Lung (tissue), 12 donors: ENCODE data around the gene KLHL17. TPM values are rescaled to one million over a fixed set of nuclear protein-coding genes. Genes with fewer than 3 reads are reported as not detected.

ENCODE experiments used
- ATAC-seq: fragments of 200-7000 bp; cut with Tn5 transposase; one replicate; pipeline ENCODE4 v1.9.1; 2020; ENCODE audit warnings: moderate number of reproducible peaks; ENCODE audit not compliant: insufficient read depth, low FRiP score
- DNase-seq, 3 donors: peaks; one replicate each; pipeline ENCODE4 v3.0.0-alpha.2; 2013 to 2017
- H3K27ac ChIP-seq, 2 donors: one replicate each; pipeline ENCODE4 v1.5.1; 2013; ENCODE audit warnings: mild to moderate bottlenecking in 2 of 2, moderate library complexity in 2 of 2, control low read depth in 1 of 2, inconsistent platforms in 1 of 2, low read depth in 1 of 2, low read length in 1 of 2
- H3K27me3 ChIP-seq, 3 donors: one replicate each; pipeline ENCODE4 v1.5.1; 2013; ENCODE audit warnings: low read length in 2 of 3; ENCODE audit not compliant: control insufficient read depth in 3 of 3, insufficient read depth in 3 of 3
- H3K36me3 ChIP-seq, 4 donors: one replicate each; pipeline ENCODE4 v1.5.1; 2013; ENCODE audit warnings: low read length in 4 of 4, mild to moderate bottlenecking in 1 of 4, moderate library complexity in 1 of 4; ENCODE audit not compliant: control insufficient read depth in 4 of 4, insufficient read depth in 4 of 4
- H3K4me1 ChIP-seq, 5 donors: one replicate each; pipeline ENCODE4 v1.5.1; 2013; ENCODE audit warnings: low read length in 5 of 5, mild to moderate bottlenecking in 2 of 5, moderate library complexity in 1 of 5; ENCODE audit not compliant: control insufficient read depth in 5 of 5, insufficient read depth in 5 of 5
- H3K4me3 ChIP-seq: one replicate; pipeline ENCODE4 v1.5.1; 2013; ENCODE audit warnings: mild to moderate bottlenecking, control low read depth, moderate library complexity
- H3K9ac ChIP-seq, 2 donors: one replicate each; pipeline ENCODE4 v1.5.1; 2013; ENCODE audit warnings: low read length in 2 of 2, control low read depth in 1 of 2; ENCODE audit not compliant: insufficient read depth in 1 of 2
- H3K9me3 ChIP-seq, 4 donors: one replicate each; pipeline ENCODE4 v1.5.1; 2013; ENCODE audit warnings: low read length in 3 of 4, mild to moderate bottlenecking in 1 of 4, moderate library complexity in 1 of 4; ENCODE audit not compliant: control insufficient read depth in 4 of 4, insufficient read depth in 3 of 4
- WGBS, 2 donors: extraction: QIAGEN DNeasy Blood & Tissue Kit; methylation state at CpG; one replicate each; pipeline ENCODE4 v1.1.7; 2013; 5-methylcytosine and 5-hydroxymethylcytosine counted together
- polyA plus RNA-seq, 2 donors: library from polyadenylated mRNA; stranded (reverse); fragments of 200-250 nt; gene quantifications; one replicate each; pipeline ENCODE4 v1.2.1, GENCODE V29; 2013
- total RNA-seq, 2 donors: library from RNA; depleted of rRNA in 1 of 2; stranded (reverse); fragments of >200 nt in 1 of 2; gene quantifications; one replicate each; pipeline ENCODE4 v1.2.1, GENCODE V29; 2014 to 2021
- TF ChIP-seq, protein P1 (sequence below): IDR thresholded peaks from 2 replicates; pipeline ENCODE4 v1.5.1; 2012; ENCODE audit warnings: mild to moderate bottlenecking; ENCODE audit errors: control extremely low read depth, extremely low read depth
- donor health status: control.
- donor health status: control.
- donor health status: Bipolar disorder and iron deficiency.
- donor health status: healthy.
- donor health status: DM: yes; HTN: yes; CAD: no.

KLHL17 gene
- total and polyA plus RNA-seq, 4 donors: 10.0 to 15.2 (median 13.0) TPM

DNA sequence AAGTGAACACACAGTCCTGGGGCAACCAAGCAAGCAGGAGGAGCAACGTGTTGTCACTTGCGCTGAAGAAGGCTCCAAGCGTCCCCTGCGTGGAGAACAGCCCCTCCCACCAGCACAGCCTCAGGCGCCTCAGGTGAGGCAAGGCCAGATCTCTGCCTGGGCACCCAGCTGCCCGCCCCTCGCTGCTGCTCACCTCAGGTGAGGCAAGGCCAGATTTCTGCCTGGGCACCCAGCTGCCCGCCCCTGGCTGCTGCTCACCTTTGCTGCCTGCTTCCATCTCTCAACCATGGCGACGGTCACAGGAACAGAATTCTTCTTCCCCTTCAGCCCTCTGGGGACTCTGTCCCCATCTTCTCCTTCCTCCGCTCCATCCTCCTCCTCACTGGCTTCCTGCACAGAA lies 3.7 kb upstream of the KLHL17 start:
- Histone ChIP-seq H3K27ac (no peak overlapping the region), H3K4me3 (no peak overlapping the region), H3K36me3 (peaks cover 12 to 50% (median 20%) of the 10 kb centered on the region in 4 donors), H3K27me3 (no peaks in the 10 kb centered on the region), H3K4me1 (peaks cover 0 to 13% (median 4%) of the 10 kb centered on the region in 5 donors), H3K9me3 (peaks cover 0 to 2% (median 0%) of the 10 kb centered on the region in 4 donors), H3K9ac (no peak overlapping the region)
- DNase-seq (no peak), ATAC-seq (no peak)
- WGBS, 2 donors: 90 to 91% methylated on average over 11 of the region's 11 CpGs
- TF ChIP-seq, protein P1, sequence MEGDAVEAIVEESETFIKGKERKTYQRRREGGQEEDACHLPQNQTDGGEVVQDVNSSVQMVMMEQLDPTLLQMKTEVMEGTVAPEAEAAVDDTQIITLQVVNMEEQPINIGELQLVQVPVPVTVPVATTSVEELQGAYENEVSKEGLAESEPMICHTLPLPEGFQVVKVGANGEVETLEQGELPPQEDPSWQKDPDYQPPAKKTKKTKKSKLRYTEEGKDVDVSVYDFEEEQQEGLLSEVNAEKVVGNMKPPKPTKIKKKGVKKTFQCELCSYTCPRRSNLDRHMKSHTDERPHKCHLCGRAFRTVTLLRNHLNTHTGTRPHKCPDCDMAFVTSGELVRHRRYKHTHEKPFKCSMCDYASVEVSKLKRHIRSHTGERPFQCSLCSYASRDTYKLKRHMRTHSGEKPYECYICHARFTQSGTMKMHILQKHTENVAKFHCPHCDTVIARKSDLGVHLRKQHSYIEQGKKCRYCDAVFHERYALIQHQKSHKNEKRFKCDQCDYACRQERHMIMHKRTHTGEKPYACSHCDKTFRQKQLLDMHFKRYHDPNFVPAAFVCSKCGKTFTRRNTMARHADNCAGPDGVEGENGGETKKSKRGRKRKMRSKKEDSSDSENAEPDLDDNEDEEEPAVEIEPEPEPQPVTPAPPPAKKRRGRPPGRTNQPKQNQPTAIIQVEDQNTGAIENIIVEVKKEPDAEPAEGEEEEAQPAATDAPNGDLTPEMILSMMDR: no peak

DNA sequence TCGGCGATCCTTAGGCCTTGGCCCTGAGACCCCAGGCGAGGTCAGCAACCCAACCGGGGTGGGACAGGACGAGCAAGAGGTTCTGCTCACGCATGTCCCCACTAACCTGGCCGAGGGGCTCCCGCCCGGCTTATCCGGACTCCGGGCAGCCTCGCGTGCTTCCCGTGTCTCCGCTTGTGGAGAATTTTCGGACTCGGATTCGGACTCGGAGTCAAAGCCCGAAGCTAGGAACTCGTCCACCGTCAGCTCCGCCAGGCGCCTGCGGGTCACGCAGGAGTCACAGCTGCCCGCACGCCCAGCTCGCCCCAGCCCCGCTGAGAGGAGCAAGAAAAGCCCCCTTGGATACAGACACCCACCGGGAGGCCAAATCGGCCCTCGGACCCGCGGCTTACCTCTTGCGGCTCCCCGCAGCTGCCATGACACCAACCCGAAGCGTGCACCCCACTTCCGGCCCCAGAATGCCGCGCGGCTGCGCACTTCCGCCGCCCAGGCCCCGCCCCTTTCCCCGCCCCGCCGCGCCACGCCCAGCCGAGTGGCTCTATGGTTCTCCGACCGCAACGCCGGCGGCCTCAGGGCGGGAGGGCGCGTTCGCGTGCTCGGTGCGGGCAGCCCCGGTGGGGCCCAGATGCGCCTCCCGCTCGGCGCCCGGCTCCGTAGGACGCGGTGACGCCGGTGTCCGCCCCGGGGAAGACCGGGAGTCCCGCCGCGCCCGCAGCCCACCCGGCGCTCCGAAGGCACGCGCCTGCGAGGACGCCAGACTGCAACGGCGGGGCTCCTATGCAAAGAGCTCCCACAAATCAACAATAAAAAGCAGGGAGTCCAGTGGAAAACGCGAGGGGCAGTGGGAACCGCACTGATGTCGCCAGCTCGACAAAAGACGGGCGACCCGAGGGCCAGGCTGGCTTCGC lies 1.3 kb upstream of the KLHL17 start, which contains the start of gene NOC2L:
NOC2L (minus strand) TSS at position 434 of the 908 bp plus-strand sequence; CDS start at position 418, 16 bp downstream.
- TF ChIP-seq, protein P1: no peak
- H3K36me3 ChIP-seq: peaks cover 4 to 33% (median 8%) of the 10 kb centered on the region in 4 donors
- peaks cover 0 to 13% (median 4%) of the 10 kb centered on the region in 5 donors for H3K4me1 ChIP-seq
- 7 to 9% methylated on average over 83 to 101 of the region's 101 CpGs for WGBS, 2 donors
- H3K9me3 ChIP-seq: no peaks in the 10 kb centered on the region
- peak within 1 kb of the TSS in 1 of 2 donors; percentile 42 for H3K27ac ChIP-seq
- no peaks in the 10 kb centered on the region for H3K27me3 ChIP-seq
- DNase-seq (peak; percentile 91 to 96 (median 94)), ATAC-seq (peak; percentile 95)
- peak within 1 kb of the TSS; percentile 63 to 84 for H3K9ac ChIP-seq
- H3K4me3 ChIP-seq: peak within 1 kb of the TSS; percentile 89

DNA sequence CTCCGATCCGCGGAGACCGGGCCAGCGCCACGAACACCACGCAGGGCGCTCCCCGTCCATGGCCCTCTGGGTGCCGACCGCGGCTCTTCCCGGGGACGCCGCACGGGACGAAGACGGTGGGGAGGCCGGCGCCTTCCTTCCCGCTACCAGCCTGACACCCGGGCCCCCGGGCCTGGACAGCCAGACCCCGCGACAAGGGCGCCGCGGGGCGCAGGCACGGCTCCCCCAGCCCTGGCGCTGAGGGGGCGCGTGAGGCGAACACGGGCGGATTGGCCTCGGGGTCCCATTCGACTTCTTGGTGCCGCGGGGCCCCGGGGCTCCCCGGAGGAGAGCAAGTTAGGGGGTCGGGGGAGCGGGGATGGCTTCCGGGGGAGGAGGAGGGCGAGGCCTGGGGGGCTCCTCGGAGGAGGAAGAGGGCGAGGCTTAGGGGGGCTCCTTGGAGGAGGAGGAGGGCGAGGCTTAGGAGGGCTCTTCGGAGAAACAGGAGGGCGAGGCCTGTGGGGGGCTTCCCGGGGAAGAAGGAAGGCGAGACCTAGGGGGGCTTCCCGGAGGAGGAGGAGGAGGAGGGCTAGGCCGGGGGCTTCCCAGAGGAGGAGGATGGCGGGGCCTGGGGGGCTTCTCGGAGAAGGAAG lies 537 bp upstream of the KLHL17 start:
- ATAC-seq (no peak), DNase-seq (no peak)
- no peaks in the 10 kb centered on the region for H3K9me3 ChIP-seq
- no peak overlapping the region for H3K27ac ChIP-seq
- H3K36me3 ChIP-seq: peaks cover 0 to 27% (median 8%) of the 10 kb centered on the region in 4 donors
- TF ChIP-seq, protein P1: no peak
- peak overlapping the region; percentile 1 for H3K4me3 ChIP-seq
- H3K27me3 ChIP-seq: no peaks in the 10 kb centered on the region
- no peak overlapping the region for H3K9ac ChIP-seq
- 22 to 25% methylated on average over 49 to 57 of the region's 57 CpGs for WGBS, 2 donors
- H3K4me1 ChIP-seq: peaks cover 0 to 13% (median 4%) of the 10 kb centered on the region in 5 donors
